Measurements from ENCODE around the gene SMAD2. TPM values are rescaled to one million over a fixed set of nuclear protein-coding genes. Genes with fewer than 3 reads are reported as not detected.

The SMAD2 gene
- total RNA-seq, 1 experiment from 2014 or later, result 121 TPM

DNA sequence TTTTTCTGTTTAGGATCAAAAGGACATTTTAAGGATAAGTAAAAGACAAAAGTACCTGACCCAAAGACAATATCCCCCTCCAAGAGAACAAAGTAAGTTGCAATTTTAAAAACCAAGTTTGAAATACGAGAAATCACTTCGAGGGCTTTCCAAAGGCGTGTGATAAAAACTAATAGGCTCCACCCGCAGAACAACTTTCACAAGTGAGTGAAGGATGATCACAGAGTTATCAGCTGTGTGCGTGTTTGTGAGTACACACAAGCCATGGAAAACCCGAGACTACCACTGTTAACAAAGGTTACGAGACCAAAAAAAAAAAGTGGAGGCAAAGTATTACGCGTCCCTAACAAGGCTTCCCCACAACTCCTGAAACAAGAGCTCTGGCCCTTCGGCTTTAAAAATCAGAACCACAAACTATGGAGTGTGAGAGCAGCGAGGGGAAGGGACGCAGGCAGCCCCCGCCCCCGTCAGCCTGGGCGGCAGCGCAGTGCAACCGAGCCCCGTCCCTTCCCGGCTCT, 719 bp downstream of the SMAD2 start:
- Histone ChIP-seq H2BK120ac (ENCODE audit: low read depth, low read length, poor library complexity, severe bottlenecking) (no peak overlapping the region), H3K23me2 (ENCODE audit: insufficient read length, low read depth, low read length, poor library complexity, severe bottlenecking) (peaks cover 5% of the 10 kb centered on the region), H2BK15ac (ENCODE audit: low read depth, low read length) (no peak overlapping the region), H2BK5ac (ENCODE audit: insufficient read length, low read length) (no peak overlapping the region), H3K27me3 (ENCODE audit: insufficient read depth, low read length) (no peaks in the 10 kb centered on the region), H3K23ac (ENCODE audit: insufficient read length, low read depth, low read length) (no peak overlapping the region), H3K79me2 (ENCODE audit: insufficient read depth, low read length) (peaks cover 40% of the 10 kb centered on the region; the same call in 1 of the 2 replicates), H4K91ac (ENCODE audit: insufficient read length, low read depth, low read length) (no peak overlapping the region), H4K5ac (ENCODE audit: insufficient read length, low read depth, low read length) (no peak overlapping the region), H3T11ph (ENCODE audit: low read length) (no peak overlapping the region), H2BK20ac (ENCODE audit: low read depth, low read length, poor library complexity, severe bottlenecking) (no peak overlapping the region), H3K18ac (ENCODE audit: insufficient read length, low read depth, low read length) (peak overlapping the region; percentile 5), H3K4ac (ENCODE audit: low read depth, low read length) (no peak overlapping the region), H2BK12ac (ENCODE audit: insufficient read length, low read depth, low read length) (no peak overlapping the region), H3K4me2 (ENCODE audit: insufficient read depth, insufficient read length, low read length) (peak overlapping the region; percentile 70), H3K9ac (ENCODE audit: extremely low read depth, insufficient read length, low read length) (peak overlapping the region; percentile 86), H3K4me1 (ENCODE audit: insufficient read depth, low read length) (peaks cover 12% of the 10 kb centered on the region), H4K8ac (replicated peaks; ENCODE audit: insufficient read length, low read depth, low read length) (no peak overlapping the region), H3K9me3 (ENCODE audit: control insufficient read depth, low read depth, low read length) (no peaks in the 10 kb centered on the region), H3K27ac (ENCODE audit: insufficient read length, low read depth, low read length) (peak overlapping the region; percentile 48), H2AFZ (ENCODE audit: low read length) (no peak overlapping the region), H4K20me1 (ENCODE audit: control insufficient read depth, insufficient read depth, insufficient read length) (no peaks in the 10 kb centered on the region), H3K14ac (ENCODE audit: insufficient read depth, low read length) (peak overlapping the region; percentile 84), H3K56ac (ENCODE audit: insufficient read length, low read depth, low read length) (no peak overlapping the region), H3K79me1 (ENCODE audit: insufficient read depth, low read depth, low read length, poor library complexity, severe bottlenecking) (no peaks in the 10 kb centered on the region), H2AK5ac (ENCODE audit: insufficient read length, low read length) (no peak overlapping the region)
- H3K9me3 Mint-ChIP-seq, result no peaks in the 10 kb centered on the region; a peak in 1 of 5 replicates
- peak overlapping the region; percentile 90 to 93 for H3K4me3 Mint-ChIP-seq
- no CpG with 5 or more reads among the region's 19 CpGs for WGBS (ENCODE audit: extremely low coverage, insufficient read length, low lambda C conversion rate)
- peak overlapping the region; percentile 94 to 98 (median 96) for H3K27ac Mint-ChIP-seq
- H3K27me3 Mint-ChIP-seq (ENCODE audit: low read depth), result no peaks in the 10 kb centered on the region
- no peak for DNase-seq
- H3K36me3 Mint-ChIP-seq (ENCODE audit: insufficient read depth in 1 of 3, low read depth in 3 of 3), result peaks cover 0 to 2% (median 0%) of the 10 kb centered on the region in 3 experiments; a peak in 1 of 7 replicates
- H3K4me1 Mint-ChIP-seq, result peaks cover 66% of the 10 kb centered on the region in 2 experiments
- TF ChIP-seq CTCF (conservative IDR thresholded peaks at IDR 0.05), result no peak

All from H9 (cell line).